ENCODE results near the gene COMT.

The COMT gene

GRCh38 chr22:20011123-20011992, 69.8 kb downstream of the COMT start:
- Histone ChIP-seq H3K4me3 (ENCODE audit: low read depth in 1 of 2, low read length in 2 of 2) (no peak overlapping the region), H3K4me2 (ENCODE audit: insufficient read depth, low read length) (no peak overlapping the region), H3K27ac (ENCODE audit: low read length) (no peak overlapping the region), H3K9ac (ENCODE audit: low read depth, low read length) (no peak overlapping the region), H2AFZ (ENCODE audit: low read depth, low read length) (no peak overlapping the region), H3K9me3 (ENCODE audit: insufficient read depth, low read length, severe bottlenecking) (no peaks in the 10 kb centered on the region), H3K27me3 (ENCODE audit: insufficient read depth, low read length, poor library complexity) (no peaks in the 10 kb centered on the region), H4K20me1 (ENCODE audit: insufficient read depth, low read length) (peaks cover 11% of the 10 kb centered on the region), H3K4me1 (ENCODE audit: insufficient read depth, low read length) (peaks cover 10% of the 10 kb centered on the region), H3K79me2 (ENCODE audit: insufficient read depth, low read length) (no peaks in the 10 kb centered on the region), H3K36me3 (ENCODE audit: insufficient read depth, low read length) (no peaks in the 10 kb centered on the region)
- TF ChIP-seq, protein P1, sequence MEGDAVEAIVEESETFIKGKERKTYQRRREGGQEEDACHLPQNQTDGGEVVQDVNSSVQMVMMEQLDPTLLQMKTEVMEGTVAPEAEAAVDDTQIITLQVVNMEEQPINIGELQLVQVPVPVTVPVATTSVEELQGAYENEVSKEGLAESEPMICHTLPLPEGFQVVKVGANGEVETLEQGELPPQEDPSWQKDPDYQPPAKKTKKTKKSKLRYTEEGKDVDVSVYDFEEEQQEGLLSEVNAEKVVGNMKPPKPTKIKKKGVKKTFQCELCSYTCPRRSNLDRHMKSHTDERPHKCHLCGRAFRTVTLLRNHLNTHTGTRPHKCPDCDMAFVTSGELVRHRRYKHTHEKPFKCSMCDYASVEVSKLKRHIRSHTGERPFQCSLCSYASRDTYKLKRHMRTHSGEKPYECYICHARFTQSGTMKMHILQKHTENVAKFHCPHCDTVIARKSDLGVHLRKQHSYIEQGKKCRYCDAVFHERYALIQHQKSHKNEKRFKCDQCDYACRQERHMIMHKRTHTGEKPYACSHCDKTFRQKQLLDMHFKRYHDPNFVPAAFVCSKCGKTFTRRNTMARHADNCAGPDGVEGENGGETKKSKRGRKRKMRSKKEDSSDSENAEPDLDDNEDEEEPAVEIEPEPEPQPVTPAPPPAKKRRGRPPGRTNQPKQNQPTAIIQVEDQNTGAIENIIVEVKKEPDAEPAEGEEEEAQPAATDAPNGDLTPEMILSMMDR (IDR thresholded peaks at IDR 0.05; ENCODE audit: borderline replicate concordance, extremely low read depth, low read length, poor library complexity, severe bottlenecking) = no peak
- no peak for TF ChIP-seq EZH2 (IDR thresholded peaks at IDR 0.05; ENCODE audit: borderline replicate concordance, low read depth, low read length, severe bottlenecking)
- no peak for DNase-seq
- no peak for ATAC-seq (ENCODE audit: insufficient read depth, low read depth)

GRCh38 chr22:20011993-20012740, 70.6 kb downstream of the COMT start:
- H3K27ac ChIP-seq (ENCODE audit: low read length) = no peak overlapping the region
- H3K4me3 ChIP-seq (ENCODE audit: low read depth in 1 of 2, low read length in 2 of 2) = no peak overlapping the region
- no peak overlapping the region for H3K4me2 ChIP-seq (ENCODE audit: insufficient read depth, low read length)
- no peaks in the 10 kb centered on the region for H3K27me3 ChIP-seq (ENCODE audit: insufficient read depth, low read length, poor library complexity)
- no peak overlapping the region for H3K9ac ChIP-seq (ENCODE audit: low read depth, low read length)
- no peaks in the 10 kb centered on the region for H3K36me3 ChIP-seq (ENCODE audit: insufficient read depth, low read length)
- H2AFZ ChIP-seq (ENCODE audit: low read depth, low read length) = no peak overlapping the region
- peaks cover 11% of the 10 kb centered on the region for H4K20me1 ChIP-seq (ENCODE audit: insufficient read depth, low read length)
- no peak for ATAC-seq (ENCODE audit: insufficient read depth, low read depth)
- no peaks in the 10 kb centered on the region for H3K79me2 ChIP-seq (ENCODE audit: insufficient read depth, low read length)
- no peaks in the 10 kb centered on the region for H3K9me3 ChIP-seq (ENCODE audit: insufficient read depth, low read length, severe bottlenecking)
- peaks cover 12% of the 10 kb centered on the region for H3K4me1 ChIP-seq (ENCODE audit: insufficient read depth, low read length)
- no peak for TF ChIP-seq EZH2 (IDR thresholded peaks at IDR 0.05; ENCODE audit: borderline replicate concordance, low read depth, low read length, severe bottlenecking)
- DNase-seq = no peak

- TF ChIP-seq, protein P1 (IDR thresholded peaks at IDR 0.05; ENCODE audit: borderline replicate concordance, extremely low read depth, low read length, poor library complexity, severe bottlenecking) = no peak
- no peak for TF ChIP-seq EZH2 (IDR thresholded peaks at IDR 0.05; ENCODE audit: borderline replicate concordance, low read depth, low read length, severe bottlenecking)
- no peaks in the 10 kb centered on the region for H3K79me2 ChIP-seq (ENCODE audit: insufficient read depth, low read length)
- H3K27me3 ChIP-seq (ENCODE audit: insufficient read depth, low read length, poor library complexity) = no peaks in the 10 kb centered on the region
- no peak overlapping the region for H2AFZ ChIP-seq (ENCODE audit: low read depth, low read length)
- H3K4me2 ChIP-seq (ENCODE audit: insufficient read depth, low read length) = no peak overlapping the region
- no peaks in the 10 kb centered on the region for H3K36me3 ChIP-seq (ENCODE audit: insufficient read depth, low read length)
- H3K9ac ChIP-seq (ENCODE audit: low read depth, low read length) = no peak overlapping the region
- no peak for DNase-seq
- H3K27ac ChIP-seq (ENCODE audit: low read length) = no peak overlapping the region
- peaks cover 18% of the 10 kb centered on the region for H3K4me1 ChIP-seq (ENCODE audit: insufficient read depth, low read length)
- no peak for ATAC-seq (ENCODE audit: insufficient read depth, low read depth)
- H3K4me3 ChIP-seq (ENCODE audit: low read depth in 1 of 2, low read length in 2 of 2) = no peak overlapping the region
- peaks cover 11% of the 10 kb centered on the region for H4K20me1 ChIP-seq (ENCODE audit: insufficient read depth, low read length)
- H3K9me3 ChIP-seq (ENCODE audit: insufficient read depth, low read length, severe bottlenecking) = no peaks in the 10 kb centered on the region
These were observed 71.3 kb downstream of the COMT start for GRCh38 chr22:20012741-20013331.

Measured in DND-41 (cell line).